ENCODE measurements around the gene MACROD2.

MACROD2 gene

GRCh38 chr20:14897608-14898007, 902.3 kb downstream of the MACROD2 start:
- no peak overlapping the region for H3K4me3 ChIP-seq (ENCODE audit: control insufficient read depth, low read depth, low read length)

GRCh38 chr20:14902432-14903089, 907.2 kb downstream of the MACROD2 start:
- no peak for TF ChIP-seq CTCF (conservative IDR thresholded peaks at IDR 0.05; ENCODE audit: control insufficient read depth, insufficient read depth, low read depth, low read length)
- DNase-seq (ENCODE audit: low read depth), result no peak
- no peak overlapping the region for H3K4me3 ChIP-seq (ENCODE audit: control insufficient read depth, low read depth, low read length)

More at GRCh38 chr20:14897608-14898007, 902.3 kb downstream of the MACROD2 start:
- no peak for TF ChIP-seq CTCF (conservative IDR thresholded peaks at IDR 0.05; ENCODE audit: control insufficient read depth, insufficient read depth, low read depth, low read length)
- DNase-seq (ENCODE audit: low read depth), result no peak

GRCh38 chr20:14906908-14907434, 911.7 kb downstream of the MACROD2 start:
- H3K4me3 ChIP-seq (ENCODE audit: control insufficient read depth, low read depth, low read length), result no peak overlapping the region
- TF ChIP-seq CTCF (conservative IDR thresholded peaks at IDR 0.05; ENCODE audit: control insufficient read depth, insufficient read depth, low read depth, low read length), result no peak
- no peak for DNase-seq (ENCODE audit: low read depth)

GRCh38 chr20:14910126-14910525, 914.8 kb downstream of the MACROD2 start:
- no peak for DNase-seq (ENCODE audit: low read depth)
- no peak for TF ChIP-seq CTCF (conservative IDR thresholded peaks at IDR 0.05; ENCODE audit: control insufficient read depth, insufficient read depth, low read depth, low read length)
- H3K4me3 ChIP-seq (ENCODE audit: control insufficient read depth, low read depth, low read length), result no peak overlapping the region

- DNase-seq (ENCODE audit: low read depth), result no peak
- H3K4me3 ChIP-seq (ENCODE audit: control insufficient read depth, low read depth, low read length), result no peak overlapping the region
- no peak for TF ChIP-seq CTCF (conservative IDR thresholded peaks at IDR 0.05; ENCODE audit: control insufficient read depth, insufficient read depth, low read depth, low read length)
Measured at GRCh38 chr20:14913896-14914620, 918.7 kb downstream of the MACROD2 start.

GRCh38 chr20:14914633-14915032, 919.3 kb downstream of the MACROD2 start:
- no peak for TF ChIP-seq CTCF (conservative IDR thresholded peaks at IDR 0.05; ENCODE audit: control insufficient read depth, insufficient read depth, low read depth, low read length)
- no peak overlapping the region for H3K4me3 ChIP-seq (ENCODE audit: control insufficient read depth, low read depth, low read length)
- DNase-seq (ENCODE audit: low read depth), result no peak
